HAP-1 (cell line): ENCODE results near the gene DNAH11.
"Not testable (repeated sequence)": the region's sequence is repeated elsewhere in the genome, so short reads cannot be mapped to it uniquely, and the experiment has no call there.

Experiments
- DNase-seq, 2 experiments: peaks; one replicate each; pipeline ENCODE4 v3.0.0-alpha.2; 2016 to 2020; ENCODE audit warnings: low spot score in 2 of 2
- H3K27me3 ChIP-seq: fragments of 250-450 bp; sonication (Bioruptor Pico); 2 replicates; pipeline ENCODE4 v1.5.1; 2020; ENCODE audit warnings: low read depth, mild to moderate bottlenecking, moderate library complexity
- H3K36me3 ChIP-seq: fragments of 250-450 bp; sonication (Bioruptor Pico); replicated peaks from 2 replicates; pipeline ENCODE4 v1.5.1; 2020; ENCODE audit warnings: mild to moderate bottlenecking
- H3K4me1 ChIP-seq: fragments of 250-450 bp; sonication (Bioruptor Pico); 2 replicates; pipeline ENCODE4 v1.5.1; 2020; ENCODE audit warnings: mild to moderate bottlenecking
- H3K4me3 ChIP-seq: fragments of 250-450 bp; sonication (Bioruptor Pico); 2 replicates; pipeline ENCODE4 v1.5.1; 2020; ENCODE audit warnings: mild to moderate bottlenecking, moderate library complexity
- H3K9me3 ChIP-seq: fragments of 250-450 bp; sonication (Bioruptor Pico); 2 replicates; pipeline ENCODE4 v1.5.1; 2020; ENCODE audit warnings: mild to moderate bottlenecking, moderate library complexity
- in situ Hi-C: fragments of 300-500 bp; cut with MboI; formaldehyde crosslinking; loops from 3 replicates; pipeline ENCODE4 v1.14.3; 2020; ENCODE audit warnings: low sequenced_read_pairs, inconsistent platforms, mixed read lengths

DNAH11 gene

GRCh38 chr7:21819048-21819447, 276.2 kb downstream of the DNAH11 start:
- Histone ChIP-seq H3K27me3 (no peaks in the 10 kb centered on the region), H3K4me1 (no peaks in the 10 kb centered on the region), H3K4me3 (no peak overlapping the region), H3K36me3 (no peaks in the 10 kb centered on the region), H3K9me3 (no peaks in the 10 kb centered on the region; the same call in 1 of the 2 replicates)
- no peak for DNase-seq
- in situ Hi-C loops = no loop called here

GRCh38 chr7:21828841-21829240, 286.0 kb downstream of the DNAH11 start:
- Histone ChIP-seq H3K4me1 (no peaks in the 10 kb centered on the region), H3K4me3 (no peak overlapping the region), H3K27me3 (peaks cover 6% of the 10 kb centered on the region; the same call in 1 of the 2 replicates), H3K9me3 (no peaks in the 10 kb centered on the region; the same call in 1 of the 2 replicates), H3K36me3 (no peaks in the 10 kb centered on the region)
- no peak for DNase-seq
- in situ Hi-C loops = no loop called here

GRCh38 chr7:21829731-21830130, 286.9 kb downstream of the DNAH11 start:
- H3K9me3 ChIP-seq = no peaks in the 10 kb centered on the region; the same call in 1 of the 2 replicates
- no peak overlapping the region for H3K4me3 ChIP-seq
- H3K36me3 ChIP-seq = no peaks in the 10 kb centered on the region
- H3K4me1 ChIP-seq = no peaks in the 10 kb centered on the region
- in situ Hi-C loops = no loop called here
- H3K27me3 ChIP-seq = peaks cover 6% of the 10 kb centered on the region; the same call in 1 of the 2 replicates
- DNase-seq = no peak

GRCh38 chr7:21844742-21845141, 301.9 kb downstream of the DNAH11 start:
- in situ Hi-C loops = no loop called here
- H3K4me3 ChIP-seq = no peak overlapping the region
- no peaks in the 10 kb centered on the region for H3K4me1 ChIP-seq
- H3K9me3 ChIP-seq = no peaks in the 10 kb centered on the region
- no peaks in the 10 kb centered on the region for H3K27me3 ChIP-seq
- DNase-seq = no peak
- H3K36me3 ChIP-seq = no peaks in the 10 kb centered on the region

GRCh38 chr7:21850531-21851285, 307.9 kb downstream of the DNAH11 start:
- Histone ChIP-seq H3K4me3 (no peak overlapping the region), H3K27me3 (no peaks in the 10 kb centered on the region), H3K36me3 (no peaks in the 10 kb centered on the region), H3K9me3 (no peaks in the 10 kb centered on the region; the same call in 1 of the 2 replicates), H3K4me1 (no peaks in the 10 kb centered on the region)
- DNase-seq = no peak
- in situ Hi-C loops = no loop called here

- Histone ChIP-seq H3K9me3 (no peaks in the 10 kb centered on the region; the same call in 1 of the 2 replicates), H3K27me3 (no peaks in the 10 kb centered on the region), H3K4me3 (no peak overlapping the region), H3K4me1 (no peaks in the 10 kb centered on the region), H3K36me3 (no peaks in the 10 kb centered on the region)
- no peak for DNase-seq
- in situ Hi-C loops = no loop called here
Measured at GRCh38 chr7:21851559-21851967, 308.7 kb downstream of the DNAH11 start.

GRCh38 chr7:21865631-21866204, 322.9 kb downstream of the DNAH11 start:
- H3K27me3 ChIP-seq, H3K36me3 ChIP-seq, H3K9me3 ChIP-seq, H3K4me3 ChIP-seq, in situ Hi-C loops: not testable (repeated sequence)
- H3K4me1 ChIP-seq = peaks cover 53% of the 10 kb centered on the region
- peak; percentile 78 to 89 for DNase-seq

GRCh38 chr7:21866731-21867130, 323.9 kb downstream of the DNAH11 start:
- no peak overlapping the region for H3K4me3 ChIP-seq
- DNase-seq = no peak
- H3K36me3 ChIP-seq = no peaks in the 10 kb centered on the region
- H3K9me3 ChIP-seq = no peaks in the 10 kb centered on the region
- no peaks in the 10 kb centered on the region for H3K27me3 ChIP-seq
- in situ Hi-C loops = no loop called here
- H3K4me1 ChIP-seq = peaks cover 53% of the 10 kb centered on the region

- no peak overlapping the region for H3K4me3 ChIP-seq
- H3K4me1 ChIP-seq = peaks cover 53% of the 10 kb centered on the region
- peak in 1 of 2 experiments; percentile 81 for DNase-seq
- H3K27me3 ChIP-seq = no peaks in the 10 kb centered on the region
- no peaks in the 10 kb centered on the region for H3K9me3 ChIP-seq
- H3K36me3 ChIP-seq = no peaks in the 10 kb centered on the region
- in situ Hi-C loops = no loop called here
Measured at GRCh38 chr7:21867226-21867625, 324.4 kb downstream of the DNAH11 start.

- no peaks in the 10 kb centered on the region for H3K9me3 ChIP-seq
- H3K4me3 ChIP-seq = no peak overlapping the region
- no peaks in the 10 kb centered on the region for H3K36me3 ChIP-seq
- peak; percentile 83 to 99 for DNase-seq
- in situ Hi-C loops = no loop called here
- peaks cover 53% of the 10 kb centered on the region for H3K4me1 ChIP-seq
- no peaks in the 10 kb centered on the region for H3K27me3 ChIP-seq
Measured at GRCh38 chr7:21867816-21868575, 325.2 kb downstream of the DNAH11 start.

- Histone ChIP-seq H3K4me1 (peaks cover 53% of the 10 kb centered on the region), H3K9me3 (no peaks in the 10 kb centered on the region), H3K36me3 (no peaks in the 10 kb centered on the region), H3K4me3 (no peak overlapping the region), H3K27me3 (no peaks in the 10 kb centered on the region)
- peak in 1 of 2 experiments; percentile 73 for DNase-seq
- in situ Hi-C loops = no loop called here
Measured at GRCh38 chr7:21868576-21868850, 325.7 kb downstream of the DNAH11 start.

- H3K9me3 ChIP-seq = no peaks in the 10 kb centered on the region
- DNase-seq = no peak
- H3K4me3 ChIP-seq = no peak overlapping the region
- in situ Hi-C loops = no loop called here
- peaks cover 48% of the 10 kb centered on the region for H3K4me1 ChIP-seq
- no peaks in the 10 kb centered on the region for H3K36me3 ChIP-seq
- no peaks in the 10 kb centered on the region for H3K27me3 ChIP-seq
Measured at GRCh38 chr7:21869785-21870402, 327.1 kb downstream of the DNAH11 start.

- in situ Hi-C loops = no loop called here
- Histone ChIP-seq H3K27me3 (no peaks in the 10 kb centered on the region), H3K36me3 (no peaks in the 10 kb centered on the region), H3K4me1 (no peaks in the 10 kb centered on the region), H3K9me3 (no peaks in the 10 kb centered on the region), H3K4me3 (no peak overlapping the region)
- no peak for DNase-seq
Measured at GRCh38 chr7:21883069-21883468, 340.2 kb downstream of the DNAH11 start.

- DNase-seq, H3K36me3 ChIP-seq, H3K9me3 ChIP-seq, H3K4me1 ChIP-seq, in situ Hi-C loops, H3K27me3 ChIP-seq, H3K4me3 ChIP-seq: not testable (repeated sequence)
Measured at GRCh38 chr7:21883501-21883900, 340.7 kb downstream of the DNAH11 start.
